HG02885 (cell line): ENCODE data around the gene UNC93A.
"Not testable (repeated sequence)": the region's sequence is repeated elsewhere in the genome, so short reads cannot be mapped to it uniquely, and the experiment has no call there.

Source experiments
- ATAC-seq: cut with Tn5 transposase; IDR thresholded peaks from one replicate; pipeline ENCODE4 v1.9.1; 2021; ENCODE audit warnings: mild to moderate bottlenecking; ENCODE audit not compliant: unreplicated experiment, poor library complexity

UNC93A gene

DNA sequence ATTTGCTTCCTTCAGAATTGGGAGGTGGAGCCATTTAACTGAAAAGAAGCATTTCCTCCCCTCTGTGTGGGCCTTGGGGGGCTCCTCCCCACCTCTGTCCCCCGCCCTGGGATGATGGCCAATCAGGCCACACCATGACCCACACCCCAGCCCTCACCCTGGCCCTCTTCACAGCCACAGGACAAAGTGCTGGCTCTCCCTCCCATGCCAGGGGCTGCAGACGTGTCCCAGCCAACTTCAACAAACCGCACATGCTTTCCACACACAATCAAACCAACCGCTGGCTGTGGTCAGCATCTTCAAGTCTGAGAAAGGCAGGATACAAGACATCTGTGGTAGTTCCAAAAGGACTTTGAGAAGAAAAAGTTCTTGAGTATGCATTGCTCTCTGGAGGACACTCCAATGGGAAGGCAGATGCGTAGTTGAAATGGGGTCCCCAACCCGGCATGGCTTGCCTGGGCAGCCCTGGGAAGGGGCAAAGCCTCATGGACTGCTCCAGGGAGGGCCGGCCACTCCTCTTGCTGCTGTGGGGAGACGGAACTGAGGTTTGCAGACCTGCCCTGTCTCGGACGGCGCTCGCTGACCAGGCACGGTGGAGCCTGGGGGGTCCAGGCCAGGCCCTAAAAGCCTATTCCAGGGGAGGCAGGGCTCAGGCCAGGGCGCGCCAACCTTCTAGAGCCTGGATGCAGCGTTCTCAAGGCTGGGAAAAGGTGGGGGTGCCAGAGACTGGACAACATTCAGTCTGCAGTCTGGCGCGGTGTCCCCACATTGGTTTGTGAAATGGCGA is 45.9 kb downstream of the UNC93A start:
- ATAC-seq, result no peak

DNA sequence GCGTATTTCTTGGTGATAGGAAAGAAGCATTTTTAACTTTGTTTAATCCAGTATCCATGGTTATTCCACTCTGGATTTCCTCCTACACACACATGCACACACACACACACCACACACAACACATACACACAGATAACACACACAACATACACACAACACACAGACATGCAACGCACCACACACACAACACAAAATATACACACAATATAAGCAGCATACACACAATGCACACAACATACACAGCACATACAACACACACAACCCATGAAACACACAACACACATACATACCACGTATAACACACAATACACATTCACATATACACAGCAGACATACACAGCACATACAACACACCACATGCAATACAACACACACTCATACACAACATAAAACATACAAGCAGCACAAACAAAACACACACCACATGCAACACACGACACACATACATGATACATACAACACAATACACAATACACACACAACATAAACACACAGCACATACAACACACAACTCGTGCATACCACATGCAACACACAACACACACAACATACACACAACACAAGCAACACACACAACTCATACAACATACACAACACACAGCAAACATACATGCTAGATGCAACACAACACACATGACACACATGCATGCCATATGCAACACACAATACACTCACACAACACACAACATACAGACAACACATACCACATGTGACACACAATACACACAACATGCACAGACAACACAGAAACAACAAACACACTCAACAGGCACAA is 46.7 kb downstream of the UNC93A start:
- no peak for ATAC-seq

GRCh38 chr6:167338541-167339117 is 47.5 kb downstream of the UNC93A start:
- no peak for ATAC-seq

DNA sequence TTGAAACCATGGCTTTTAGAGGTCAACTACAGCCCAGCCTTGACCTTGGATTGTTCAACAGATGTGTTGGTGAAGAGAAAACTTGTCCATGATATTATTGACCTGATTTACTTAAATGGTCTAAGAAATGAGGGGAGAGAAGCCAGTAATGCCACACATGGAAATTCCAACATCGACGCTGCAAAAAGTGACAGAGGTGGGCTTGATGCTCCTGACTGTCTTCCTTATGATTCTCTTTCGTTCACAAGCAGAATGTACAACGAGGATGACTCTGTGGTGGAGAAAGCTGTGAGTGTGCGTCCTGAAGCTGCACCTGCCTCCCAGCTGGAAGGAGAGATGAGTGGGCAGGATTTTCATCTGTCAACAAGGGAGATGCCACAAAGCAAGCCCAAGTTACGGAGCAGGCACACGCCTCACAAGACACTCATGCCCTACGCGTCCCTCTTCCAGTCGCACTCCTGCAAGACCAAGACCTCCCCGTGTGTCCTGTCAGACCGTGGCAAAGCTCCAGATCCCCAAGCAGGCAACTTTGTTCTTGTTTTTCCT is 50.0 kb downstream of the UNC93A start:
- ATAC-seq, result no peak

GRCh38 chr6:167341665-167342655 is 50.8 kb downstream of the UNC93A start:
- ATAC-seq, result no peak

- ATAC-seq, result no peak
These were observed 51.9 kb downstream of the UNC93A start for GRCh38 chr6:167342879-167343610.

GRCh38 chr6:167345348-167345747 is 54.2 kb downstream of the UNC93A start:
- no peak for ATAC-seq

GRCh38 chr6:167345960-167346359 is 54.8 kb downstream of the UNC93A start:
- ATAC-seq, result no peak

GRCh38 chr6:167347226-167347625 is 56.1 kb downstream of the UNC93A start:
- no peak for ATAC-seq

DNA sequence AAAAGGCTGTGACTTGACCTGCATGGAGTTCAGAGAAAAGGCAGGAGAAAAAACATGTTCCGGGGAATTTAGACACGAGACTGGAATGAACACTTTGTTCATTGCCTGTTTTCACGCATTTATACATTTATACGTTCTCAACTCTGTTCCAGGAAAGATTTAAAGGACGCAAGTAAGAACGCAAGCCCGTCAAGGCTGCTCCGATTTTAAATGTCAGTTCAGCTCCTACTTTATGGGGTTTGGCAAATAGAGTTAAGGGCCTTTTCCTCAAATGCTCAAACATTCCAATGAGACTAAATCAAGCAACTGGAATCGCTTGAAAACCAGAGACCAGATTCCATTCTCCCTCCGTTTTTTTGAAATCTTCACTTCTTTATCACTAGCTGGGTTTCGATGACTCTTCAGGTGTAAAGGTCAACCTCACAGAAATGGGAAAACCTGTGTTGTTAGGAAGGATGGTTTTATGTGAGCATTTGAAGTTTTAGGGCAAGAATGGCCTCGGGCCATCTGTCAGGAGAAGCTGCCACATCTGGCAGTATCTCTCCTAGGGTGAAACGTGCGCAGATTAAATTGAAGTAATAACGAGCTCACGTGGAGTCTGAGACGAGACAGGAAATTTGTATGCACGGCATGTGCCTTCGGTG is 58.6 kb downstream of the UNC93A start:
- ATAC-seq, result no peak

GRCh38 chr6:167350275-167350696 is 59.2 kb downstream of the UNC93A start:
- ATAC-seq, result no peak

GRCh38 chr6:167350731-167351655 is 59.9 kb downstream of the UNC93A start:
- ATAC-seq, result peak; percentile 69

DNA sequence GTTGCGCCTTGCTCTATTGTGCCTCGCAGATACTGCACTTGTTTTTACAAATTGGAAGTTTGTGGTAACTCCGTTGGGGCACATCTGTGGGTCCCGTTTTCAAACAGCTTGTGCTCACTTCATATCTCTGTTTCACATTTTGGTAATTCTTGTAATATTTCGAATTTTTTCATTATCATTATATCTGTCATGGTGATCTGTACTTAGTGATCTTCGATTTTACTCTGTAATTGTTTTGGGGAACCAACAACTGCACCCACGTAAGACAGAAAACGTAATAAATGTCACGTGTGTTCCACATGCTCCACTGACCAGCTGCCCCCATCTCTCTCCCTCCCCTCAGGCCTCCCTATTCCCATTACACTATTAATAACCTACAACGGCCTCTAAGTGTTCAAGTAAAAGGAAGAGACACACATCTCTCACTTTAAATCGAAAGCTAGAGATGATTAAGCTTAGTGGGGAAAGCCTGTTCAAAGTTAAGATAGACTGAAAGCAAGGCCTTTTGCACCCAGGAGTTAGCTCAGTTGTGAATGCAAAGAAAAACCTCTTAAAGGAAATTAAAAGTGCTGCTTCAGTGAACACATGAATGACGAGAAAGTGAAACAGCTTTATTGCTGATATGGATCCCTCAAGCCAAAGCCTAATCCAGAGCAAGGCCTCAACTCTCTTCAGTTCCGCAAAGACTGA is 60.7 kb downstream of the UNC93A start:
- ATAC-seq, result peak; percentile 56

- no peak for ATAC-seq
These were observed 65.8 kb downstream of the UNC93A start for GRCh38 chr6:167356874-167357273.

DNA sequence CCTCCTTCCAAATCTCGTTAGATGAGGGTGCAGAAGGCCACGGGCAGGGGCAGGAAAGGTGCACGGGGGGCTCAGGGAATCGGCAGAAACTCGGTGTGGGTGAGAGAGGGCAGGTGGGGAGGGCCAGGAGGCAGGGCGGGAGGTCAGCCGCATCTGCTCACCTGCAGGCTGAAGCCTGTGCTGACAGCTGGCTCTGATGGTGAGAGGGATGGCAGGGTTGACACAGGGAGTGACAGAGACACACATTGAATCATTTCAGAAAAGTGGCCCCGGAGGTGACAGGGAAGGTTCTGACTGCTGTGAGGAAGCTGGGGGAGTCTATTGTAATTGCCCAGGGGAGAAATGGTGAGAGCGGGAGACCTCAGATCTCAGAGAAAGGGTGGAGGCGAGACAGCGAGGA is 67.3 kb downstream of the UNC93A start:
- not testable (repeated sequence) for ATAC-seq

DNA sequence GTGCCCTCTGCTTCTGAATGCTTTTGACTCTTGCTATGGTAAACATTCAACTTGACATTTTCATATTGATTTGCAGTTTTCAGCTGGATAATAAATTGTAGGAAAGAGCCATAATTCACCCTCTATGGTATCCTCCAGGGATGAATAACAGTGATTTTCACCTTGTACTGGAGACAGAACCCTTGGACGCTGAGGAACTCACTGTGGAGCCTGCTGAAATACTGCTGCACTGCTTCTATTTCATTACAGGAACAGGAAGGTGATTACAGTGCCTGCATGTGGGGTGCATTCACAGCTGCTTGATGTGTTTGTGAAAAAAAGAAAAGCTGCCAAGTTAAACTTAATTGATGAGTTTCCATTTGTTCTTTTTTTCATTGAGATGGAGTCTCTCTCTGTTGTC is 70.1 kb downstream of the UNC93A start:
- not testable (repeated sequence) for ATAC-seq
